ENCODE data around the gene ADARB2. TPM values are rescaled to one million over a fixed set of nuclear protein-coding genes. Genes with fewer than 3 reads are reported as not detected.

The ADARB2 gene
- total RNA-seq, 2 experiments from 2014 or later: 0.28 to 0.40 TPM

DNA sequence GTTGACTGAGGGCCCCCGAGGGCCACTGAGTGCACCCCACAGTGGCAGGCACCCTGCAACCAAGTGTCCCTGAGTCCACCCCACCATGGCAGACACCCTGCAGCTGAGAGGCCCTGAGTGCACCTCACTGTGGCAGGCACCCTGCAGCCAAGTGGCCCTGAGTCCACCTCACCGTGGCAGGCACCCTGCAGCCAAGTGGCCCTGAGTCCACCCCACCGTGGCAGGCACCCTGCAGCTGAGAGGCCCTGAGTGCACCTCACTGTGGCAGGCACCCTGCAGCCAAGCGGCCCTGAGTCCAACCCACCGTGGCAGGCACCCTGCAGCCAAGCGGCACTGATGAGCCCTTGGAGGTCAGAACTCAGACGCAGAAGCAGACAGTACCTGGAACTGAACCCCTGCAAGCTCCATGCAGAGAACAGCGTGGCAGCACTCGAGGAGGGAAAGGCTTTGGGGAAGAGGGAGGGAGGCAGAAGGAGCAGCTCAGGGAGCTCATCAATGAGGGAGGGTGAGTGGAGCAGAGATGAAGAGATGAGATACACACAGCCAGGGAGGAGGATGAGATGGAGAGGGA, 524.7 kb downstream of the ADARB2 start:
- ATAC-seq (ENCODE audit: low read depth) (no peak), DNase-seq (no peak)
- POLR2A ChIA-PET: no interaction called here
- Mint-ChIP-seq H3K4me1 (no peaks in the 10 kb centered on the region), H3K27me3 (no peaks in the 10 kb centered on the region), H3K27ac (no peak overlapping the region), H3K36me3 (no peaks in the 10 kb centered on the region), H3K4me3 (no peak overlapping the region), H3K9me3 (no peaks in the 10 kb centered on the region)

DNA sequence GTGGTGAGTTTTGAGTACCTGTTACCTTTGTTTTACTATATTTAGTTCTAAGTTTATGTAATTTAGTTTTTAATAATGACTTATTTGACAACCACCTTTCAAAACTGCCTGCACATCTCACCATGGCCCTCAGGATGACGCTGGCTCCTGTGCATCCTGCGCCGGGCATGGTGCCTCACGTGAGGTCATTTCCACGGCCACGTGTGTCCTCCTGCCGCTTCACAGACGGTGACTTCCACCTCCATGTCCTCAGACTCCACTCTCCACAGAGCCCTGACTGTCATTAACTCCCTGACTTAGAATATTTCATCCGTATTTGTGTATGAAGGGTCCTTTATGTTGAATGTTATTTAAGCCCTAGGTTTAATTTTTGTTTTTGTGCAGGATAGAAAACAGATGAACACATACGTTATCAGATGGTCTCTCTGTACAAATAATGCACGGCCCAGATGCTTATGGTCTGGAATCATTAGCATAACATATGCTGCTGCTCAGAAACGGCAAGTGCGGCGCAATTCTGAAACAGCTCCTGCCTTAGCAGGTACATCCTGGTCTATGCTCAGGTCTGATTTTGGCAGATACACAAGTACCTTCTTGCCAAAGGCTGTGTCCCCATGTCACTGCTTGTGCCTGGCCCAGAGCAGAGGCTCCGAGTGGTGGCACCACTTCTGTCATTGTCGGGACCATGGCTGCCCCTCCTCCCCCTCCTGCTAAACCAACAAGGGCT, 525.3 kb downstream of the ADARB2 start:
- POLR2A ChIA-PET: no interaction called here
- Mint-ChIP-seq H3K4me3 (no peak overlapping the region), H3K27ac (no peak overlapping the region), H3K36me3 (no peaks in the 10 kb centered on the region), H3K4me1 (no peaks in the 10 kb centered on the region), H3K27me3 (no peaks in the 10 kb centered on the region), H3K9me3 (no peaks in the 10 kb centered on the region)
- DNase-seq (no peak), ATAC-seq (ENCODE audit: low read depth) (no peak)

DNA sequence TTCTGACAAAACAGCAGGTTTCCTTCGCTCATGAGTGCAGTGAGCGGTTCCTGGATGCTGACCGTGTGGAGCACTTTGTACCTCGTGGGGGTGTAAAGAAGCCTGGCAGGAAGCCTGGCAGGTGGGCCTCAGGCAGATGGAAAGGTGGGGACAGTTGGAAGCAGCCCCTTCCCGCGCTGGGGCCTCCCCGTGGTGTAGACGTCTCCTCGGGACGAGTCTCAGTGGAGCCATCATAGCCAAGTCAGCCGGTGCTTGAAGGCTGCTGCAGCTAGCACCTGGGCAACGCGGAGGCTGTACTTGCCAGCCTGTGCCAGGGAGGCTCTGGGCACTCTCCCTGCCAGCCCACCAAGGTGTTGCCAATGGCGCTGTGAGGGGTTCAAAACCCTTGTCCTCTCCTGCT, 526.7 kb downstream of the ADARB2 start:
- POLR2A ChIA-PET: no interaction called here
- ATAC-seq (ENCODE audit: low read depth): no peak
- Mint-ChIP-seq H3K9me3 (no peaks in the 10 kb centered on the region), H3K4me3 (no peak overlapping the region), H3K27ac (no peak overlapping the region), H3K36me3 (no peaks in the 10 kb centered on the region), H3K27me3 (no peaks in the 10 kb centered on the region), H3K4me1 (no peaks in the 10 kb centered on the region)
- DNase-seq: no peak

DNA sequence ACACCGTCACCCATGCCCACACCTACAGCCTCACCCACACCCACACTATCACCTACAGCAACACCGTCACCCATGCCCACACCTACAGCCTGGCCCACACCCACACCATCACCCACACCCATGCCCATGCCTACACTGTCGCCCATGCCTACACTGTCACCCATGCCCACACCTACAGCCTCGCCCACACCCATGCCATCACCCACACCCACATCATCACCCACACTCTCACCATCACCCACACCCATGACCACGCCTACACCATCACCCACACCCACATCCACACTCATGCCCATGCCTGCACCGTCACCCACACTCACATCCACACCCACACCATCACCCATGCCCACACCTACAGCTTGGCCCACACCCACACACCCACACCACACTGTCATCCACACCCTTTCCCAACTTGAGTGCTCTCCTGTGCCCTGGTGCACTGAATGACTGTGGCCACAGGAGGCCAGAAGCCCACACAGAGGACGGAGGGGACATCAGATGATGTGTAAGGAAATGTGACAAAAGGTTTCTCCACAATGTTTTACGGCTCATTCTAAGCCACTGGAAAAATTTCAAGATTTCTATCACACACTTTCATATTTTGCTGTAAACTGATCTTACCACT, 527.9 kb downstream of the ADARB2 start:
- no peak overlapping the region for H3K27ac Mint-ChIP-seq
- POLR2A ChIA-PET: no interaction called here
- no peak for DNase-seq
- H3K9me3 Mint-ChIP-seq: no peaks in the 10 kb centered on the region
- no peak overlapping the region for H3K4me3 Mint-ChIP-seq
- no peaks in the 10 kb centered on the region for H3K36me3 Mint-ChIP-seq
- no peaks in the 10 kb centered on the region for H3K27me3 Mint-ChIP-seq
- H3K4me1 Mint-ChIP-seq: no peaks in the 10 kb centered on the region
- ATAC-seq (ENCODE audit: low read depth): no peak

DNA sequence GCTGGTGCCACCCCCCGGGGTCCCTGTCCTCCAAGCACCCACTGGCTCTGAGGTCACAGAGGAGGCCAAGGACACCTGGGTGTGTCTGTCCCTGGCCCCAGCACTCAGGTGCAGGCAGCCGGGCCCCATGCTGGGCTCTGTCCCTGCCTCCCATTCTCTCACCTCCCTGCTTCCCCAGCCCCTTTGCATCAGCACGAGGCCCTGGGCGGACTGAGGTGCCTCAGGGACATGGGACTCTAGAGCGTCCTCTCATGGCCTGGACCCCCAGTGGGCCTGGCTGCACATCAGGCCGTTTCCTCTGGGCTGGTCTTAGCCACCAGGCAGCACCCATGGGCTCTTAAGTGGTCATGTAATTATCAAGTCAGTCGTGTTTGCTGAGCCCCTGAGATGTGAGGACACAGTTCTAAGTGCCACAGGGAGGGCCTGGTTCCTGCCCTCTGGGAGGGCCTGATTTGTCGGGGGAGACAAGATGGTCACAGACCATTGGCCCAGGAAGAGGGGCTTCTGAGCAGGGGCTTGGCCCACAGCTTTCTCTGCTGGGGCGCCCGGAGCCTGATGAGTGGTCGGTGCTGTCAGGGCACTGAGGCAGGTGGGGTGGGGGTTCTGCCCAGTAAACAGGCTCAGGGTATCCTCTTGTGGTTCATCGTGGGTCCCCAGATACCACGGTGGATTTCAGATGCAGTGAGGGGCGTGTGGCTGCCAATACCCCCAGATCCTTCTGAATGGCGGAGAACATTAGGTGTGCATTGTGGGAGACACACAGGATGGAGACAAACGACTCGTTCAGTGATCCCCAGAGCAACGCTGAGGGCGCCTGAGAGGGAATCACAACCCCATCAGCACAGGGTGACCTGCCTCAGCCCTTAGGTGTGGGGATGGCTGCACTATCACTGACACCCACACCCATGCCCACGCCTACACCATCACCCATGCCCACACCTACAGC, 528.7 kb downstream of the ADARB2 start:
- POLR2A ChIA-PET: no interaction called here
- Mint-ChIP-seq H3K4me1 (no peaks in the 10 kb centered on the region), H3K4me3 (no peak overlapping the region), H3K9me3 (no peaks in the 10 kb centered on the region), H3K36me3 (no peaks in the 10 kb centered on the region), H3K27me3 (no peaks in the 10 kb centered on the region), H3K27ac (no peak overlapping the region)
- no peak for ATAC-seq (ENCODE audit: low read depth)
- DNase-seq: no peak

DNA sequence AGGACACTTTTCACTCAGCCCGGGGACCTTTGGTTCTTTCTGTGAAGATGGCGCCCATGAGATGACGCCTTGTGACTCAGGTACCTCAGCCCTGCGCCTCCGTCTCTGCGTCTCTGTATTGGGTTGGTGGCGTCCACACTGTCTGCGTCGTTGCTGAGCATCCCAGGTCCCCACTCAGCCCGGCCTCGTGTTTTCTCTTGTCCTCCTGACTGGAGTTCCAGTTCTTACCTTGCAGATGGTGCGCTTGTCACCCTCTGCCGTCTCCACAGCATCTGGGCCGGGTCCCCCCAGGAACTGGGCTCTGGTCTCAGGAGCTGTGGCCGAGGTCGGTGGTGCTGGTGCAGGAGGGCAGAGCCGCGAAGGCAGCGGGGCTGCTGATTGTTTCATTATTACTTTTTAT, 530.7 kb downstream of the ADARB2 start:
- no peak overlapping the region for H3K4me3 Mint-ChIP-seq
- no peak for DNase-seq

DNA sequence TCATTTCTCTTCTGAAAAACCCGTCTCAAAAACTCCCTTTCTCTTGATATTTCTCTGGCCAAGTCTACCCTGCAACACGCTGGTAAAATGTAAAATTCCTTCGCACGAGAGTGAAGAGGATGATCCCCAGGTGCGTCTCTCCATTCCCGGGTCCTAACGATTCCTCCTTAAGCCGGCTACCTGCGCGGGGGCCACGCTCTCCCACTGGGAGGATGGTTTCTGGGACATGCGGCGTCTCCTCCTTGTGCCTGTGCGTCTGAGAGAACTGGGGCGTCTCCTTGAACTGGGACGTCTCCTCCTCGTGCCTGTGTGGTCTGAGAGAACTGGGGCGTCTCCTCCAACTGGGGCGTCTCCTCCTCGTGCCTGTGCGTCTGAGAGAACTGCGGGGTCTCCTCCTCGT, 531.2 kb downstream of the ADARB2 start:
- POLR2A ChIA-PET: no interaction called here
- no peak overlapping the region for H3K4me3 Mint-ChIP-seq
- ATAC-seq (ENCODE audit: low read depth) (no peak), DNase-seq (no peak)
- no peaks in the 10 kb centered on the region for H3K36me3 Mint-ChIP-seq
- no peaks in the 10 kb centered on the region for H3K9me3 Mint-ChIP-seq
- H3K4me1 Mint-ChIP-seq: no peaks in the 10 kb centered on the region
- H3K27me3 Mint-ChIP-seq: no peaks in the 10 kb centered on the region
- no peak overlapping the region for H3K27ac Mint-ChIP-seq

More for the DNA sequence above, 530.7 kb downstream of the ADARB2 start:
- Mint-ChIP-seq H3K27me3 (no peaks in the 10 kb centered on the region), H3K27ac (no peak overlapping the region), H3K9me3 (no peaks in the 10 kb centered on the region), H3K4me1 (no peaks in the 10 kb centered on the region), H3K36me3 (no peaks in the 10 kb centered on the region)
- POLR2A ChIA-PET: no interaction called here
- ATAC-seq (ENCODE audit: low read depth): no peak

DNA sequence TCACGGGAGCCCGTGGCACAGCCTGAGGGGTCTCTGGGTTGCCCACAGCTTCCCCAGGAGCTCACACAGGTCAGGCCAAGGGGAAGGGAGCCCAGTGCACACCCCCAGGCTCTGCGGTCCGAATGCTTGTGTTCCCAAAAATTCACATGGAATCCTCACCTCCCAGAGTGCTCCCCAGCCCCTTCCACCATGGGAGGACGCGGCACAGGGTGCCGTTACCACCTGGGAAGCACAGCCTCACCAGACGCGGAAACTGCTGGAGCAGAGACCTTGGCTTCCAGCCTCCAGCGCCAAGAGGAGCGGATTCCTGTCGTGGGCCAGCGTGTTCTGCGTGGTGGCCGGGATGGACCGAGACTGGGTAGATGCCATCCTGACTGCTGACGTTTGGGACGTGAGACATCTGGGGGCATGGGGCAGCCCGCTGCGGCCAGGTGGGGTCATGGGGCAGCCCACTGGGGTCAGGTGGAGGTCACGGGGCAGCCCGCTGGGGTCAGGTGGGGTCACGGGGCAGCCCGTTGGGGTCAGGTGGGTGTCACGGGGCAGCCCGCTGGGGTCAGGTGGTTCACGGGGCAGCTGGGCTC, 531.8 kb downstream of the ADARB2 start:
- H3K9me3 Mint-ChIP-seq: no peaks in the 10 kb centered on the region

DNA sequence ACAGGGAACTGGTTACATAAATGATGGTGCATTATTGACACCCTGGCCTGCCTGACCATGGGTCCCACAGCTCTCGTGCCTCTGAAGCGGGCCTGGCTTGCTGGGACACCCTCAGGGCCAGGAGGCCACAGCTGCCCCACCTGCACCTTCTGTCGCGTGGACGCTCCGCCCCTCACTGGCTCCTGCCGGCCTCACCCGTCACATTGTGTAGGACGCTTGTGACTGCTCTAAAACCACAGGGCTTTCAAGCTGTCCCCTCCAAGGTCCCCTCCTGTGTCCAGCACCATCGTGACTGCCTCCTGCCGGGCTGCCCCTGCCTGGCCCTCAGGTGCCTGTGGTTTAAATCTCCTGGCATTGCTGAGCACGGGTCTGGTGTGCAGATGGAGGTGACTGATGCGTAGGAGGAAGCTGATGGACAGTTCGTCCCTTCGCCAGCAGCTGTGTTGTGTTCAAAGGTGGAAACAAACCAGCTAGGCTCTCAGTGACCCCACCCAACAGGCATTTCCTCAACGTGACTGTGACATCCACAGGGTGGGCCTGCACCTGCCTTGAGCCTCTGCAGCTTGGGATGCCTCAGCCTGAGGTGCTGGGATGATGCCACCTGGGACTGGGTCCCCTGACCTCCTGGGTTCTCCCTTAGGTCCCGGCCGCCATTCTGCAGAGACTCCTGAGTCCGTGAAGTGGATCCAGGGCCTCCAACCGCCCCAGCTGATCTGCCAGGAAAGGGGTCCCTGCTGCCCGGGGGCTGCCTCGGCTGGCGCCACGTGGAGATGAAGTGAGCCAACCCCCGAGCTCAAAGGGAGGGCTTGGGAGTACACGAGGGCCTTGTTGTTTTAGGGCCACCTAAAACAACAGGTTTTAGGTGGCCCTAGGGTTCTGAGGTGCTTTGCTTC, 532.6 kb downstream of the ADARB2 start:
- Mint-ChIP-seq H3K27me3 (peaks cover 3% of the 10 kb centered on the region), H3K36me3 (no peaks in the 10 kb centered on the region), H3K4me3 (no peak overlapping the region), H3K27ac (no peak overlapping the region), H3K4me1 (no peaks in the 10 kb centered on the region), H3K9me3 (no peaks in the 10 kb centered on the region)
- no peak for ATAC-seq (ENCODE audit: low read depth)
- no peak for DNase-seq
- POLR2A ChIA-PET: interaction anchor here (0.7 kb wide), 1 partner anchor 58 kb away, joined by 3 read pairs; no protein-coding TSS in a partner anchor

More for the DNA sequence above, 531.8 kb downstream of the ADARB2 start:
- DNase-seq: no peak
- no peak overlapping the region for H3K4me3 Mint-ChIP-seq
- H3K27me3 Mint-ChIP-seq: peaks cover 3% of the 10 kb centered on the region
- H3K36me3 Mint-ChIP-seq: no peaks in the 10 kb centered on the region
- no peak for ATAC-seq (ENCODE audit: low read depth)
- no peak overlapping the region for H3K27ac Mint-ChIP-seq
- H3K4me1 Mint-ChIP-seq: no peaks in the 10 kb centered on the region
- POLR2A ChIA-PET: interaction anchor here (0.7 kb wide), 1 partner anchor 59 kb away, joined by 3 read pairs; no protein-coding TSS in a partner anchor

DNA sequence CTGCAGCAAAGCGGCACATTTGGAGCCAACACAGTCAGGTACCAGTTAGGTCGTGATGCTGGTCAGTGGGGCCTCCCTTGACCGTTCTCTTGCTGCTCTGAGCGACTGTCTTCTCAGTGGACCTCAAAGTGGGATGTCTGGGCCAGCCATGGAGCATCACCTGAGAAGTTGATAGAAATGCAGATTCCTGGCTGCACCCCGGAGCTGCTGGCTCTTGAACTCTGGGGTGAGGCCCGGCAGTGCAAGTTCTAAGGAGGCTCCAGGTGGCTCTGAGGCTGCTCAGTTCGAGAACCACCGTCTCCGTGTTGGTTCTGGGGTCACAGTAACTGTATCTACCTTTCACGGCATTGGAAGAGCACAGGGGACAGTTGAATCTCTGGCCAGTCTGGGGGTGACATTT, 533.6 kb downstream of the ADARB2 start:
- Mint-ChIP-seq H3K4me1 (no peaks in the 10 kb centered on the region), H3K9me3 (no peaks in the 10 kb centered on the region), H3K27me3 (peaks cover 4% of the 10 kb centered on the region), H3K4me3 (no peak overlapping the region), H3K36me3 (no peaks in the 10 kb centered on the region), H3K27ac (no peak overlapping the region)
- POLR2A ChIA-PET: no interaction called here
- ATAC-seq (ENCODE audit: low read depth) (no peak), DNase-seq (no peak)

DNA sequence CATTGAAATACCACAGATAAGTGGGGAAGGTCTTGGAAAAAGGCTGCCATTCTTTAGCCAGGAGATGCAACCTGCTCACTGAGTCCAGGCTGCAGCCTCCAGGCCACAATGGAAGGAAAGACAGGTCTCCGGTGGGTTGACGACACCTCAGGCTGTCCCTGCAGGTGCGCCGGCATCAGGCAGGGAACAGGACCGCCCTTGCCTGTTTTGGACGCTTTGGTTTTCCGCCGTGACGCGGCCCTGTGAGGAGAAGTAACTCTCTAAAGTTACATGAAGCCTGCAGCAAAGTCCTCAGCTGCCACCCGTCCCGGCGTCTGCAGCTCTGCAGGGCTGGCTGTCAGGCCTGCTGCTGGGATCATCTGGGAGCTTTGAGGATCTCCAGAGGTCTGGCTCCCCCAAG, 534.1 kb downstream of the ADARB2 start:
- H3K36me3 Mint-ChIP-seq: no peaks in the 10 kb centered on the region
- no peak overlapping the region for H3K4me3 Mint-ChIP-seq

DNA sequence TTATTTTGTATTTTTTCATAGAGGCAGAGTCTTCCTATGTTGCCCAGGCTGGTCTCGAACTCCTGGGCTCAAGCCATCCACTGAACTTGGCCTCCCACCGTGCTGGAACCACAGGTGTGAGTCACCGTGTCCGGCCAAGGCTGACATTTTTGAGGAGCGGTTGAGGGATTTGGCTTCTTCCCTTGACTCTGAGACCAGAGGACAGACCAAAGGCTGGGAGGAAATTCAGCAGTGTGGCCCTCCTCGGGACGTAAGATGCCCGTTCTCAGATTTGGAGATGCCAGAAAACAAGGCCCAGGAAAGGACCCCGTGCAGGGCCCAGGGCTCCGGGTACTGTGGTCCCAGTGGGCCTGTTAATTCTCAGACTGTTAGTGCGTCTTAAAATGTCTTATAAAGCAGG, 535.0 kb downstream of the ADARB2 start:
- Mint-ChIP-seq H3K4me3 (no peak overlapping the region), H3K27ac (no peak overlapping the region), H3K4me1 (no peaks in the 10 kb centered on the region), H3K27me3 (peaks cover 13% of the 10 kb centered on the region), H3K9me3 (no peaks in the 10 kb centered on the region), H3K36me3 (no peaks in the 10 kb centered on the region)
- ATAC-seq (ENCODE audit: low read depth): no peak
- POLR2A ChIA-PET: no interaction called here
- no peak for DNase-seq

More for the DNA sequence above, 534.1 kb downstream of the ADARB2 start:
- Mint-ChIP-seq H3K27ac (no peak overlapping the region), H3K9me3 (no peaks in the 10 kb centered on the region), H3K4me1 (no peaks in the 10 kb centered on the region), H3K27me3 (peaks cover 7% of the 10 kb centered on the region)
- POLR2A ChIA-PET: no interaction called here
- DNase-seq (no peak), ATAC-seq (ENCODE audit: low read depth) (no peak)

Data from activated naive CD8-positive, alpha-beta T cell treated with anti-CD3 and anti-CD28 coated beads, Interleukin-2, amount 10 ng/mL, durations not matched to agents 7 days and 5 days (primary cell).